Epithelial cell of proximal tubule (primary cell): ENCODE data around the gene CACNA2D1. TPM values are rescaled to one million over a fixed set of nuclear protein-coding genes. Genes with fewer than 3 reads are reported as not detected.

Experiments
- DNase-seq: peaks from one replicate; pipeline ENCODE4 v3.0.0-alpha.2; 2011; ENCODE audit warnings: low read depth
- H3K4me3 ChIP-seq: 2 replicates; pipeline ENCODE4 v1.5.1; 2011; ENCODE audit warnings: low read depth, mild to moderate bottlenecking, low read length
- total RNA-seq: library from RNA; depleted of rRNA; stranded (reverse); fragments of >200 nt; gene quantifications from 2 replicates; pipeline ENCODE4 v1.2.3, GENCODE V29; 2015
- TF ChIP-seq, protein P1 (sequence below): conservative IDR thresholded peaks from 2 replicates; pipeline ENCODE4 v1.5.1; 2012; ENCODE audit warnings: low read depth, mild to moderate bottlenecking, low read length

The CACNA2D1 gene
- total RNA-seq, 1 donor from 2014 or later = 6.1 TPM

DNA sequence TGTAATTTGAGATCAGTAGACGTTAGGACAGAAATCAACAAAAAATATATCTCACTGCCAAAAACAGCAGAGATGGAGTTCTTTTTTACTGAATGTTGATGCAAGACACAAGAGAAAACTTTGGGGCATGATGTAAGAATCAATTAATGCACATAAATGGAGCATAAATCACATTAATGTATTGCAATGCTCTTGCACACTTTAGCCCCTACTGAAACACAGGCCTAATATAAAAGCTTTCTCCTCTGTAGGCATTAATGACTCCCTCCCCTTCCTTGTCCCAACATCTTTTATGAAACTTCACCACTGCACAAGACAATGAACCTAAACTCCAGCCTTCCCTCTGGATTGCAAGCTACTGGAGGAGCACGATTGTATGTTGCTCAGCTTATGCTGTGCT lies 58.8 kb downstream of the CACNA2D1 start:
- TF ChIP-seq, protein P1, sequence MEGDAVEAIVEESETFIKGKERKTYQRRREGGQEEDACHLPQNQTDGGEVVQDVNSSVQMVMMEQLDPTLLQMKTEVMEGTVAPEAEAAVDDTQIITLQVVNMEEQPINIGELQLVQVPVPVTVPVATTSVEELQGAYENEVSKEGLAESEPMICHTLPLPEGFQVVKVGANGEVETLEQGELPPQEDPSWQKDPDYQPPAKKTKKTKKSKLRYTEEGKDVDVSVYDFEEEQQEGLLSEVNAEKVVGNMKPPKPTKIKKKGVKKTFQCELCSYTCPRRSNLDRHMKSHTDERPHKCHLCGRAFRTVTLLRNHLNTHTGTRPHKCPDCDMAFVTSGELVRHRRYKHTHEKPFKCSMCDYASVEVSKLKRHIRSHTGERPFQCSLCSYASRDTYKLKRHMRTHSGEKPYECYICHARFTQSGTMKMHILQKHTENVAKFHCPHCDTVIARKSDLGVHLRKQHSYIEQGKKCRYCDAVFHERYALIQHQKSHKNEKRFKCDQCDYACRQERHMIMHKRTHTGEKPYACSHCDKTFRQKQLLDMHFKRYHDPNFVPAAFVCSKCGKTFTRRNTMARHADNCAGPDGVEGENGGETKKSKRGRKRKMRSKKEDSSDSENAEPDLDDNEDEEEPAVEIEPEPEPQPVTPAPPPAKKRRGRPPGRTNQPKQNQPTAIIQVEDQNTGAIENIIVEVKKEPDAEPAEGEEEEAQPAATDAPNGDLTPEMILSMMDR = no peak
- H3K4me3 ChIP-seq = no peak overlapping the region
- DNase-seq = no peak

DNA sequence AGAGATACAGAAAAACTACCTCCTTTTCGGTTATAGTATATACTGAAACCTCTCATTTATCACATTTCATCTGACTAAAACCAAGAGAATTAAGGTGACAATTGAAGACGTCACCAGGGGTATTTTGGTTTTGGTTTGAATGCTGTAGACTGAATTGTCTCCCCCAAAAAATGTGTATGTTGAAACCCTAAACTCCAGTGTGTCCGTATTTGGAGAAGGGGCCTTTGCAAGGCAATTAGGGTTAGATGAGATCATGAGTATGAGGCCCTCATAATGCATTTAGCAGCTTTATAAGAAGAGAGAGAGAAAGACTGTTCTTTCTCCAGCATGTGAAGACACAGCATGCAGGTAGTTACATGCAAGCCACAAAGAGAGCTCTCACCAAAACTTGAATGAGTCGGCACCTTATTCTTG lies 59.5 kb downstream of the CACNA2D1 start:
- TF ChIP-seq, protein P1 = no peak
- H3K4me3 ChIP-seq = no peak overlapping the region
- no peak for DNase-seq

DNA sequence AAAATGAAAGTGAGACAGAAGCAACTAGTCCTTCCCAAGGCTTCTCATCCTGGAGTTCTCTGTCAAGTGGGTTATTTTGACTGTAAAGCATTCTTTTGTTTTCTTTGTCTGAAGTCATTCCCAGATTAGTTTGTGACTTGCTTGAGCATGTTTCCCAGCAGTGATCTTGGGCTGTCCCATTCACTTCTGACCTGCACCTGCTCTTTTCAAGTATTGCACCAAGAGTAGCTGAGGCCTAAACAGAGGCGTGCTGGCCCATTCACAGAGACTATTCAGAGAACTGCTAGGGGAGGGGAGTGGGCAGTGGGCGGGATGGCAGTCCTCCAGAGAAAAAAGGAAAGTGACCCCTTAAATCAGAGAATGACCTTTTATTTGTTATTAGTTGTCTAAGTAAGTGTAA lies 61.3 kb downstream of the CACNA2D1 start:
- no peak overlapping the region for H3K4me3 ChIP-seq
- TF ChIP-seq, protein P1 = no peak

DNA sequence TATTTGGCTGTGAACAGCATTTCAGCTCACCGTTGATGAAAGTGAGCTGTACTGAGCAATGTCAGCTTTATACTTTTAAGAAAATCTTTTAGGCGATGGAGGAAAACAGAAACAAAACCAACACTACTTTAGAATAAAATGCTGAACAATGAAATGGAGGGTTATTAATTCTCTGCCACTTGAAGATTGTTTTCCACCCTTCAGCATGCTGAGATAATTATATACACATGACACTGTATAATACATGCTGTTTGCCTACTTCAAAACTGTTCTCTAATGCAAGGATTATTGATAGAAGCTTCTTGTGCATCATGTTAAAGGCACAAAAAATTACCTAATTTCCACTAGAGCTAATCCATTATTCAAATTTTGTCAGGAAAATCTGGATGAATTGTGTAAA lies 66.8 kb downstream of the CACNA2D1 start:
- TF ChIP-seq, protein P1 = no peak
- DNase-seq = no peak
- no peak overlapping the region for H3K4me3 ChIP-seq

More for the DNA sequence above, 61.3 kb downstream of the CACNA2D1 start:
- no peak for DNase-seq

DNA sequence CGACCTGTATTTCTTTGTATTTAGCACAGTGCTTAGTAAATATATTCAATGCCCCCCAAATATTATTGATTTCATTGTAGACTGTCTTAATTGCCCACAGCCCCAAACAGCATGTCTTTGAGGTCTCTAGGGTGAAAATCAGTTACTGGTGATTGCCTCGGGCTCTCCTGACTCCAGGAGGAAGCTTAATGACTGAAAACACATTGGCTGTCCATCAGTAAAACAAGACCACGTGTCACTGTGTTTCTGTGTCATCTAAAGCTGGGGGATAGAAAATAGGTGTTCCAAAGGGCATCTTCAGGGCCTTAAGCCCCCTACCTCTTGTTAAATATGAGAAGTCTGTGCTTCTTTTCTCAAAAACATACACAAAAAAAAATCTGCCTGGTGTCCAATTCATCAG lies 67.9 kb downstream of the CACNA2D1 start:
- H3K4me3 ChIP-seq = no peak overlapping the region
- DNase-seq = no peak
- TF ChIP-seq, protein P1 = no peak

DNA sequence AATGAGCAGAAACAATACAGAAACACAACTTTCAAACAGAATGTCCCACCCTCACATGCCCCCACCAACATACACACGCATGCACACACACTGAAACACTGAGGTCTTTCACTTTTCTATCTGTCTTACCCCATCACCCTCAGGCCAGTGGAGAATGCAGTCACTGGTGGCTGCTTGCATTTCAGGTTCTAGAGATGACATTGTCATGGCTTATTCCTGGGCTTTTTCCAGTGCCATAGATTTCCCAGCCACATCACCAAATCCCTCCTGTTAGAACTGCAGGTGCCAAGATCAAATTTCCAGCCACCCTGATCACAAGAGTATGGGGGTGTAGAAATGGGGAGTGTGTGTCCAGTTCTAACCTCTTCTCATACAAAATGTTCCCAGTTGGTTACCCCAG lies 68.4 kb downstream of the CACNA2D1 start:
- no peak overlapping the region for H3K4me3 ChIP-seq
- TF ChIP-seq, protein P1 = no peak
- no peak for DNase-seq

DNA sequence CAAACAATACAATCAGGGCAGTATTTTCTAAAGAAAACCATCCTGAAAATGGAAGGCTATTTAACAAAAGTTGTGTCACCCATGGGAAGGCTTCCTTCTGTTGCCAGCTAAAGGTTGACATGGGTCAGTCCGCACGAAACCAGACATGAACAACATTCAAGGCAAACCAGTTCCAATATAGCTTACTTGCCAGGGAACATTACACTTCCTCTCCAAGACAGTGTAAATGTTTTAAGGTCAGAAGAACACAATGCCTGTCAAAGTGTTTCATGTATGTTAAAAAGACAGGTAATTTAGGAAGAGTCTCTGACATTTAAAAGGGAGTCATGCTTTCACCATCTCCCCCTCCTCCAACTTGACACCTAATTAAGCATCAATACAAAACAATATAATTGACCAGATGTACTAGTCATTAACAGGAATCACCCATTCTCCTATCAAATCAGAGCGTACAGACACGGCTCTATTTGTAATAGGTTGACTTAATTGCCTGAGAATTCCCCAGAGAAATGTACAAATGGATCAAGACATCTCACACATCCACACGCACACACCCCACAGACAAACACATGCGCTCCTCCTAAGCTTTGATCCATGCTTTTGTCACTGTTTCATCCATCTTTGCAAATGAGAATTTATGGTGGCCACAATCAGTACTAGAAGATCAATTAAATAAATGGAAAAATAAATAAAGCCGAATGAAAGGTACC lies 69.5 kb downstream of the CACNA2D1 start:
- DNase-seq = no peak
- TF ChIP-seq, protein P1 = no peak
- no peak overlapping the region for H3K4me3 ChIP-seq
